RPMI7951 (cell line): ENCODE data around the gene NECTIN4. TPM values are rescaled to one million over a fixed set of nuclear protein-coding genes. Genes with fewer than 3 reads are reported as not detected.
"Not testable (repeated sequence)": the region's sequence is repeated elsewhere in the genome, so short reads cannot be mapped to it uniquely, and the experiment has no call there.

ENCODE experiments used
- DNase-seq: peaks from one replicate; pipeline ENCODE4 v3.0.0-alpha.2; 2012; ENCODE audit warnings: low read depth
- total RNA-seq: library from RNA; depleted of rRNA; stranded (reverse); fragments of >200 nt; shearing (Covaris generic); gene quantifications from 2 replicates; pipeline ENCODE4 v1.2.3, GENCODE V29; 2014

Gene NECTIN4
- total RNA-seq, 1 experiment from 2014 or later = not detected

GRCh38 chr1:161082996-161083747 is 6.2 kb downstream of the NECTIN4 start:
- DNase-seq = peak; percentile 92

- no peak for DNase-seq
These were observed 6.9 kb downstream of the NECTIN4 start for GRCh38 chr1:161082483-161082882.

DNA sequence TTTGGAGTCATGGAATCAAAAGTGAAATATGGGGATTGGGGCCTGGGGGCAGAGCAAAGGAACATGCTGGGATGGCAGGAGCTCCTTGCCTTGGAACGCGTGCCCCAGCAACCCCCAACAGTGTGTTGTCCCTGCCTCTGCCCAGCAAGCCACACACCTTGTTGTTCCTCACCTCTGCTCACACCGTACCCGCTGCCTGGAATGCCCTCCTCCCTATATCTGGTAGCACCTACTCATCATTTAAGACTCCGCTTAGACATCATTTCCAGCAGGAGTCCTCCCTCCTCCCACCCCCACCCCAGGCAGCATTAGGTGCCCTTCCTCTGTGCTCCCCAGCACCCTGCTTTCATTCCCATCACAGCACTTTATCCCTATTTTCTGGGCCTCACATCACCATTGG is 7.8 kb downstream of the NECTIN4 start:
- DNase-seq = no peak

DNA sequence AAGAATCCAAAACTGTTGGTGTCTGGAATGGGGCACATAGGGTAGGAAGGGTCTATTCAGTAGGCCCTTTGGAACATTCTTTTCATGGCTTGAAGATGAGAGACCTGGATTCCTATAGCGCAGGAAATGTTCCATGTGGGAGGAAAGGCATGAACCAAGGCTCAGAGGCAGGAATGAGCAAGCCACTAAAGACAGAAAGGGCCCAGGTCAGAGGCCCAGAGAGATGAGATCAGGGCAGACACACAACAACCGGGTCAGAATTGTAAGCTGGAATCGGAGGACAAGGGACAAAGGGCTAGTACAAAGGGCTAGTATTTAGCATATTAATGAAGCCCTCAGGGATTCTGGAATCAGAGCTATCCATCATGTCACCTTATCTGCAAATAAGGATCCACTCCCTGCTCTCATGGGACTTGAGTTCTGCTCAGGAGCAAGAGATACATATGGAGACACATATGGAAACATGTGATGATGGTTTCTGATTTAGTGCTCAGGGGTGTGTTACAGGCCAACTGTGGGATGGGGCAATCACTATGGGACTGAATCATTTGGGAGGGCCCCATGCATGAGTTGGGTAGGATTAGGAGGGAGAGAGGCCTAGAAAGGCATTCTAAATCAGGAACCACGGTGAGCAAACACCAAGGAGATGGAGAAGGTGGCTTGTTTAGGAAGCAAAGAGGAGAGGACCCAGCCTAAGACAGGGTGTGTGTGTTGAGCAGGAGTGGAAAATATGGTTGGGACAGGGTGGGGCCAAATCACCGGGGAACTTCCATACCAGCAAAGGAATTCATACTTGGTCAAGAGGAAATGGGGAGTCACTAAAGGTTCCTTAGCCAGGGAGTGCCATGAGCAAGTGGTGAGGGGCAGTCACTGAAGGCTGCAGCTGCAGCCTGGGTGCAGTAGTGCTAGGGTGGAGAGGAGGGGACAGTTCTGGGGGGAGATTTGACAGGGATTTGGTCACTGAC is 8.6 kb downstream of the NECTIN4 start:
- no peak for DNase-seq

DNA sequence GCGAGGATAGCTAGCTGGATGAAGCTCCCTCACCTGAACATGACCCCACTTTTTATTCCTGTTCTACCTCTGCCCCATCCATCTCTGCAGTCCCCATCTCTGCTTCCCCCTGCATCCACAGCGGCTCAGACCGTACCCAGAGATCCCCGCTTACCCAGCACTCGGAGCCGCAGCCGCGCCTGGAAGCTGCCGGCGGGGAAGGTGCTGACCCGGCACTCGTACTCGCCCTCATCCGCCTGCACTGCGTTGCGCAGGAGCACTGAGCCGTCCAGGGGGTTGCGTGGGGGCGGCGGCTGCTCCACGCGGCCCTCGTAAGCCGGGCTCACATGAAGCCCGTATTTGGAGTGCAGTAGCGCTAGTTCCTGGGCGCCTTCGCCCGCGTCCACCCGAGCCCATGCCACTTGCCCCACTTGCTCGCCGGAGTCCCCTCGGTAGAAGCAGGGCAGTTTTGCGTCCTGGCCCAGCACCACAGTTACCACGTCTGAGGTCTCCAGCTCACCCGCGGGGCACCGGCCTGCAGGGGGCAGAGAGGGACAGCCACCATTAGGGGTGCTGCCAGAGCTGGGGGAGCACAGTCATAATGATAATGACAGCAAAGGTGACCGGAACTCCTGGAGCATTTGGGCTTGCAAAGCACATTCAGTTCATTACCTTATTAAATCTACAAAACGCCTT is 9.8 kb downstream of the NECTIN4 start:
- no peak for DNase-seq

GRCh38 chr1:161077426-161077825 is 11.9 kb downstream of the NECTIN4 start:
- DNase-seq = no peak

DNA sequence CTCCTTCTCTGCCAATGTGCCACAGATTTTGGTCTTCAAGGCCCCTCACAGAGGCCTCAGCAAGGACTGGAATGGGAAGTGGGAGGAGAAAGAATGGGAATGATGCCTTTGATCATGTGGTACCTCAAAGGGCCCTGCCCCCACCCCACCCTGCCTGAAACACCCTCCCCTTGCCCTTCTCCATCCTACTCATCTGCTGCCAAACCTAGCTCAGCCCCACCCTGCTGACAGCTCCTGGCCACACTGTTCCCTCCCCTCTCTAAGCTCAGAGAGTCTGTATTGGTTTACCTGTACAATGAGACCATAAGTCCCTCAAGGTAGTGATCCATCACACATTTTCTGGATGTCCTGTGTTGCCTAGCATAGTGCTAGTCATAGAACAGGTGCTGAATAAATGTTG is 12.9 kb downstream of the NECTIN4 start:
- no peak for DNase-seq

GRCh38 chr1:161074676-161075368 is 14.5 kb downstream of the NECTIN4 start:
- DNase-seq = no peak

DNA sequence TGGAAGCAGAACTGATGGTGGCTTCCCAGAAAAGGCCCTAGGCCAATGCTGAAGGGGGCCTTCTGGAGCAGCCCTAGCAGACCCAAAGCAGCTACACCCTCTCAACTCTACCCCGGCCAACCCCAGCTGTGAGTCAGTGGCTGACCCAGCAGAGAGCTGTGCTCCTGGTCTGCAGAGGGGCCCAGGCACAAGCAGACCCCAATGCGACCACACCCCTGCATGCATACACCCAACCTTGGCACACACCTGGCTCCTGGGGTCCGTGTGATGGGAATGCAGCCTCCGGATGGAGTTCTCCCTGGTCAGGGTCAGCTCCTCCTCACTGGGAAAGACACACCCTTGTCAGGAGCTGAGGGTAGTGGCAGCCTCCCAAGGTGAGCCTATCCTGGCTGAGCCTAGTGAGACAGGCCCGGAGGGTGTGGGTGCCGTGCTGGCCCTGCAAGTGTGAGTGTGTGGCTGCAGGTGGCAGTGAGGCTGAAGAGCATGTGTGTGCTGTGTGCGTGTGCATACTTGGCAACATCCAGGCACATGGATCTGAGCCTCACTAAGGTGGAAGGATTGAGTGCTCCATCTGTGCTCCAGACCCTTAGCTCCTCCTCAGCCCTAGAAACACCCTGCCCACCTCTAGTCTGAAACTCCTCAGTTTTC is 15.8 kb downstream of the NECTIN4 start:
- no peak for DNase-seq

- DNase-seq = no peak
These were observed 16.5 kb downstream of the NECTIN4 start for GRCh38 chr1:161072751-161073449.

- DNase-seq = peak; percentile 40
These were observed 17.4 kb downstream of the NECTIN4 start for GRCh38 chr1:161071886-161072371.

- DNase-seq = no peak
These were observed 18.6 kb downstream of the NECTIN4 start for GRCh38 chr1:161070761-161071160.

- no peak for DNase-seq
These were observed 19.6 kb downstream of the NECTIN4 start, which contains the start of gene ARHGAP30 for GRCh38 chr1:161069731-161070270. Gene ARHGAP30 (minus strand): TSS chr1:161069891. CDS start chr1:161069624, 267 bp downstream.

- no peak for DNase-seq
These were observed 20.1 kb downstream of the NECTIN4 start for GRCh38 chr1:161069241-161069640.

GRCh38 chr1:161068306-161069234 is 20.8 kb downstream of the NECTIN4 start:
- no peak for DNase-seq

- no peak for DNase-seq
These were observed 22.7 kb downstream of the NECTIN4 start for GRCh38 chr1:161066694-161067093.

DNA sequence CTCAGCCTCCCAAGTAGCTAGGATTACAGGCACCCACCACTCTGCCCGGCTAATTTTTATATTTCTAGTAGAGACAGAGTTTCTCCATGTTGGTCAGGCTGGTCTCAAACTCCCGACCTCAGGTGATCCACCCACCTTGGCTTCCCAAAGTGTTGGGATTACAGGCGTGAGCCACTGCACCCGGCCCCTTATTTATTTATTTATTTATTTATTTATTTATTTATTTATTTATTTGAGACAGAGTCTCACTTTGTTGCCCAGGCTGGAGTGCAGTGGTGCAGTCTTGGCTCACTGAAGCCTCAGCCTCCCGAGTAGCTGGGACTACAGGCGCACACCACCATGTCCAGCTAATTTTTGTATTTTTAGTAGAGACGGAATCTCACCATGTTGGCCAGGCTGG is 23.7 kb downstream of the NECTIN4 start:
- DNase-seq = not testable (repeated sequence)

DNA sequence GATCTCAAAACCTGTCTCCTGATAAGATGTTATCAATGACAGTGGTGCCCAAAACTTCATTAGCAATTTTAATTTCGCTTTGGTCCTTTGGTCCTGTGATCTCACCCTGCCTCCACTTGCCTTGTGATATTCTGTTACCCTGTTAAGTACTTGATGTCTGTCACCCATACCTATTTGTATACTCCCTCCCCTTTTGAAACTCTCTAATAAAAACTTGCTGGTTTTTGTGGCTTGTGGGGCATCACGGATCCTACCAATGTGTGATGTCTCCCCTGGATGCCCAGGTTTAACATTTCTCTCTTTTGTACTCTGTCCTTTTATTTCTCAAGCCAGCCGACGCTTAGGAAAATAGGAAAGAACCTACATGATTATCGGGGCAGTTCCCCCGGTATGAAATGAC is 25.4 kb downstream of the NECTIN4 start:
- not testable (repeated sequence) for DNase-seq

GRCh38 chr1:161061419-161061818 is 27.9 kb downstream of the NECTIN4 start:
- no peak for DNase-seq
